Activated naive CD4-positive, alpha-beta T cell treated with anti-CD3 and anti-CD28 coated beads, Interleukin-2, amount 10 ng/mL, durations not matched to agents 7 days and 5 days (primary cell): ENCODE measurements around the gene GALNT7.

Source experiments
- CTCF ChIA-PET: fragments of 350-600 bp; sonication (Branson Sonifier 250); formaldehyde crosslinking; loops from one replicate; lab custom pipeline; 2021; ENCODE audit warnings: antibody characterized with exemption; lab: Charles Lee
- DNase-seq: peaks from one replicate; pipeline ENCODE4 v3.0.0-alpha.2; 2020
- H3K27ac Mint-ChIP-seq: one replicate; pipeline ENCODE4 v1.8.0; 2021; ENCODE audit warnings: mild to moderate bottlenecking, moderate library complexity, mixed read lengths
- H3K27me3 Mint-ChIP-seq: one replicate; pipeline ENCODE4 v1.8.0; 2021; ENCODE audit warnings: mild to moderate bottlenecking, mixed read lengths
- H3K36me3 Mint-ChIP-seq: one replicate; pipeline ENCODE4 v1.8.0; 2021; ENCODE audit warnings: mixed read lengths
- H3K4me1 Mint-ChIP-seq: one replicate; pipeline ENCODE4 v1.8.0; 2021; ENCODE audit warnings: mixed read lengths
- H3K4me3 Mint-ChIP-seq: one replicate; pipeline ENCODE4 v1.8.0; 2021; ENCODE audit warnings: mild to moderate bottlenecking, moderate library complexity, mixed read lengths
- H3K9me3 Mint-ChIP-seq: one replicate; pipeline ENCODE4 v1.8.0; 2021; ENCODE audit warnings: mixed read lengths

The GALNT7 gene

DNA sequence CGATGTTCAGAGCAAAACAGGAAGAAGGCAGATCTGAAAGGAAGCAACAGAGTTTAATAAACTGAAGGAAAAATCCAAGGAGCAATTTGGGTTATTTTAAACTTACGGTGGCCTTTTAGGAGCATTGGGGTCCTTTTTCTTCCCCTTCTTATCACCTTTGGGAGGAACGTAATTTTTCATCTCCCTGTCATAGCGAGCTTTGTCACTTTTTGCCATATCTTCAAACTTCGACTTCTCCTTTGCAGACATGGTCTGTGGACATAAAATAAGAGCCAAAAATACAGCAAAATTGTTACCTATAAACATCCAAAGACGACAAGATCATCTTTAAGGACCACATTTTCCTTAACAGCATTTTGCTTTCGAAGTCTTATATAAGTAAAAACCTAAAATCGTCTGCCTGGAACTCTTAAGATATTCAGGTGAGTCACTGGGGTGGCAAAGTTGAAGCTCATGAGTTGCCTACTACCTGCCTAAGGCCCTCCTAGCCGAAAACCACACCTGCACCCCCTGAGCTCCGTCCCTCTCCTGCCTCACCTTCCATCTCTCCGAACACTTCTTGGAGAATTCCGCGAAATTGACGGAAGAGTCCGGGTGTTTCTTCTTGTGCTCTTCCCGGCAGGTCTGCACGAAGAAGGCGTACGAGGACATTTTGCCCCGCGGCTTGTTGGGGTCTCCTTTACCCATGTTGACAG is 164.5 kb downstream of the GALNT7 start:
- peak overlapping the region; percentile 89 for H3K4me3 Mint-ChIP-seq
- CTCF ChIA-PET, result interaction anchor here (3.8 to 4.3 kb wide), 2 partner anchors 14 to 37 kb away, joined by 16 to 44 read pairs; partner anchors contain the start of gene SAP30
- peak; percentile 45 for DNase-seq
- H3K27ac Mint-ChIP-seq, result peak overlapping the region; percentile 98
- no peaks in the 10 kb centered on the region for H3K9me3 Mint-ChIP-seq
- peaks cover 48% of the 10 kb centered on the region for H3K36me3 Mint-ChIP-seq
- peaks cover 6% of the 10 kb centered on the region for H3K27me3 Mint-ChIP-seq
- peaks cover 48% of the 10 kb centered on the region for H3K4me1 Mint-ChIP-seq

DNA sequence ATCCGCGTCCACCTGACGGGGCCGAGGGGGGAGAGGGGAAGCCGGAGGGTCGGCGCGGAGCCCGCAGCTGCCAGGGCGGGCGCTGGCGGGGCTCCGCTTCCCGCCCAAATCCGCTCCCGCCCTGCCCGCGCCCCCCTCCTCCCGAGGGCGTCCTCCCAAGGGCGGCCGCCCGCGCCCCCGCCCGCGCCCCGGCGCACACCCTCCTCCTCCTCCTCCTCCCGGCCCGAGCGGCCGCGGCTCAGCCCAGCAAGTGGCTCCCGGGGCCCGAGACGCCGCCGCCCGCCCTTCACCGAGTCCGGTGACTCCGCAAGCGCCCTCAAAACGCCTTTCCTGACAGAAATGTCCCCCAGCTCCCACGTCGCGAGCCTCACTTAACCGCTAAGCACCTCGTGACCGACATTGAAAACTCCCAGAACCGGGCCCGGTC is 165.1 kb downstream of the GALNT7 start:
- DNase-seq, result peak; percentile 71
- peaks cover 48% of the 10 kb centered on the region for H3K4me1 Mint-ChIP-seq
- H3K4me3 Mint-ChIP-seq, result peak overlapping the region; percentile 89
- peaks cover 6% of the 10 kb centered on the region for H3K27me3 Mint-ChIP-seq
- H3K27ac Mint-ChIP-seq, result peak overlapping the region; percentile 100
- H3K36me3 Mint-ChIP-seq, result peaks cover 48% of the 10 kb centered on the region
- CTCF ChIA-PET, result interaction anchor here (3.8 to 4.3 kb wide), 2 partner anchors 15 to 37 kb away, joined by 16 to 44 read pairs; partner anchors contain the start of gene SAP30
- H3K9me3 Mint-ChIP-seq, result no peaks in the 10 kb centered on the region

DNA sequence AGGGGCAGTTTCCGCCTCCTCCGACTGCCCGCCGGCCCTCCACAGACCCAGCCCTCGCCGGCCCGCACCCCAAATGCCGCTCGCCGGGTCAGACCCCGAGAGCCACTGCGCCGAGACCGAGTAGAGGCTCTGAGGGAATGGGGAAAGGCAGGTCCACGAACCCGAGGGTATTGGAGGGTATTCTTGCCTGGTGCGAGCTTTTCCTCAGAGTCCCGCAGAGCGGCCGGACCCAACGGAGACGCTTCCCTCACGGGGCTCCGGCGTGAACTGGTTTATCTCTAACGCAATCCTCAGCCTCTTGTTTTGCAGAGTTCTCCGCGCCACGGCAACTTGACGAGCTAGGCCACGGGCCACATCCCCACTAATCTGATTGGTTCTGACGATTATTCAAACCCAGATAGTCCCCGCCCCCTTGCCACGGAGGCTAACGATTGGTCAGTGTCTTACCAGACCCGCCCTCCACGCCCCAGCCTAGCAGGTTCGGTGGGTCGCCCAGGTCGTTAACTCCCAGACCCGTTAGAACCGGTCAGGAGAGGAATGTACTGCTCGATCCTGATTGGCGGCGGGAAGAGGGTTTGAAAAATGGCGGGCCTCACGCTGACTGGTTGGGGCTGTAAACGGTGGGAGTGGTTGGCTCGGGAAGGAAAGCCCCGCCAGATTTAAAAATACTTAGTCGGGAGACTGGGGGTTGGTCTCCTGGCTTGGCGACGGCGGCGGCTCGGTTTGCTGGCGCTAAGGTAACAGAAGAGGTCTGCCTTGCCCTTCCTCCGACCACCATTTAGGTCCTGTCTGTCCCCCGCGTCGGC is 165.7 kb downstream of the GALNT7 start, which contains the start of gene HMGB2:
TSS of gene HMGB2 (minus strand) at position 274 of the 806 bp plus-strand sequence. CDS start 709 bp downstream, outside the sequence.
- Mint-ChIP-seq H3K4me1 (peaks cover 44% of the 10 kb centered on the region), H3K36me3 (peaks cover 45% of the 10 kb centered on the region), H3K9me3 (no peaks in the 10 kb centered on the region), H3K27ac (peak within 1 kb of the TSS; percentile 100), H3K4me3 (peak within 1 kb of the TSS; percentile 89), H3K27me3 (peaks cover 6% of the 10 kb centered on the region)
- DNase-seq, result peak; percentile 100
- CTCF ChIA-PET, result interaction anchor here (0.7 to 4.3 kb wide), 4 partner anchors 15 to 41 kb away, joined by 3 to 44 read pairs (median 12); partner anchors contain the start of gene SAP30

DNA sequence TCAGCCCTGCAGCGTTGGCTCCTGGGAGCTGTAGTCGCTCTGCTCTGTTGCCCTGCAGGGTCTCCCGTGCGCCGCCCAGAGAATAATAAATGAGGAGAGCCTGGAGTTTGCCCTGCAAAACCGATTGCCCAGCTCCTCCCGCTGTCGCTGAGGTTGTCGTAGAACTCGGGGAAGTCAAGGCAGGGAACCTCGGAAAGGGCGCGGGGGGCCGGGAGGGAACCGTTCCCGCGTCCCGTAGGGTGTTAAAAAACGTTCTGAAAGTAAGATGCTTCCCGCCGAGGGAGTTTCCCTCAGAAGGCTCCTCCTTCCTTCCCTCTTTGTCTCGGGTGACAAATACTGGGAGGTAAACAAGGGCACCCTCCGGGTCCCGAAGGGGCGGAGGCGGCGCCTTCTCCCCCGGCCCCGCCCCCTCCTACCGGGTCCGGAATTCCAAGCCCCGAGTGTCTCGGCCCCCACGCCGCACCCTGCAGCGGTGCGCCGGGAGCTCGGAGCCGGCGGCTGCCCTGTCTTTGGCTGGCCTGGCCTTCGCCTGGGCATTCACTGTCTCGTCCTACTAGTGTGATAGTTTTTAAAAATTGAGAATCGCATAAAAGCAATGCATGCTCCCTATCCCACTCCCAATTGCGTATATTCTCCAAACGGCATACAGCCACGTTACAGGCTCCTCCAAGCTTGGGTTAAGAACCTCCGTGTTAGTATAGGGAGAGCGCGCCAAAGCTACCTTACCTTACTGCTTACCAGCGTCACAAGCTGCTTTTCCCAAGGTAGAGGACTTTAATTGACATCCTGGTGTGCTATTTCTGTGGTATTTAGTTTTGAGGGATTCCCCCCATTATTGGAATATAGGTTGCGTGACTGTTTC is 166.5 kb downstream of the GALNT7 start:
- Mint-ChIP-seq H3K36me3 (peaks cover 38% of the 10 kb centered on the region), H3K4me3 (peak overlapping the region; percentile 89), H3K9me3 (no peaks in the 10 kb centered on the region), H3K27me3 (peaks cover 6% of the 10 kb centered on the region), H3K27ac (peak overlapping the region; percentile 100), H3K4me1 (peaks cover 38% of the 10 kb centered on the region)
- CTCF ChIA-PET, result interaction anchor here (0.7 to 4.3 kb wide), 4 partner anchors 16 to 40 kb away, joined by 3 to 44 read pairs (median 12); partner anchors contain the start of gene SAP30
- DNase-seq, result peak; percentile 74

DNA sequence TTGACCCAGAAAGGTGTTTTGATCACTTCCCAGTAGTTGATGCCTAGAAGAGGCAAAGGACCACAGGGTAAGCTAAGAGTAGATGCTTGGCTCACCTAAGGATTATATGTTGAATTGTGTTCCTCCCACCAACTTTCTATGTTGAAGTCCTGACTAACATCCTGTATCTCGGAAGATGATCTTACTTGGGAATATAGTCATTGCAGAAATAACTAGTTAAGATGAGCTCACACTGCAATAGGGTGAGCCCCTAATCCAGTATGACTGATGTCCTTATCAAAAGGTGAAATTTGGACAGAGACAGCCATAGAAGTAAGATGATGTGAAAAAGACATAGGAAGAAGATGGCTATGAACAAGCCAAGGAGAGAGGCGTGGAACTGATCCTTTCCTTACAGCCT is 168.9 kb downstream of the GALNT7 start:
- no peak for DNase-seq
- peaks cover 24% of the 10 kb centered on the region for H3K4me1 Mint-ChIP-seq
- no peak overlapping the region for H3K4me3 Mint-ChIP-seq
- H3K27ac Mint-ChIP-seq, result no peak overlapping the region
- H3K27me3 Mint-ChIP-seq, result peaks cover 11% of the 10 kb centered on the region
- H3K9me3 Mint-ChIP-seq, result no peaks in the 10 kb centered on the region
- CTCF ChIA-PET, result interaction anchor here (0.8 to 1.9 kb wide), 3 partner anchors 10 to 83 kb away, joined by 3 to 6 read pairs (median 3); no protein-coding TSS in a partner anchor
- peaks cover 20% of the 10 kb centered on the region for H3K36me3 Mint-ChIP-seq

DNA sequence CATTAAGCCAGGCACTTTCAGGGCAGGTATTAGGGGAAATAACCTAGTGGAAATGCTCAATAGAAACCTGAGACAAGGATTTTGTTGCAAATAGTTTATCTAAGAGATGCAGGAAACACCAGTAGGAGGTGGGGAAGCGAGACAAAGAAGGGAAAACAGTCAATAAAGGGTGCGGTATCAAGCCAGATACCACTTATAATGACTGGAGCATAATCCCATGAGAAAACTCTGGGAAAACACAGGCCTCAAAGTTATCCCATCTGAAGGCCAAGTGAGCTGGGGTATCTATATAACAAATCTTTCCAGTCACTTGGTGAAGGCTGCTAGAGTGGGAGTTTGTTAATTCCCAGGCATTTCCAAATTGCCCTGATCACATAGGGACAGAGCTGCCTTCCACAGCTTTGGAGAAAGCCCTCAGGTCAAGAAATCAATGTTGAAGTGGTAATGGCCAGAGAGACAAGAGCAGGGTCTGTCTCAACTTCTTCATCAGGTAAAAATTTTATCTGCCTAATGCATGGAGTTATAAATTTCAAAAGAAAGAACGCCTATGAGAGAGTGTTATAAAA is 175.3 kb downstream of the GALNT7 start:
- Mint-ChIP-seq H3K36me3 (peaks cover 6% of the 10 kb centered on the region), H3K4me3 (no peak overlapping the region), H3K9me3 (no peaks in the 10 kb centered on the region), H3K27me3 (peaks cover 14% of the 10 kb centered on the region), H3K27ac (no peak overlapping the region), H3K4me1 (peaks cover 2% of the 10 kb centered on the region)
- DNase-seq, result no peak
- CTCF ChIA-PET, result interaction anchor here (1.0 kb wide), 1 partner anchor 42 kb away, joined by 3 read pairs; no protein-coding TSS in a partner anchor

DNA sequence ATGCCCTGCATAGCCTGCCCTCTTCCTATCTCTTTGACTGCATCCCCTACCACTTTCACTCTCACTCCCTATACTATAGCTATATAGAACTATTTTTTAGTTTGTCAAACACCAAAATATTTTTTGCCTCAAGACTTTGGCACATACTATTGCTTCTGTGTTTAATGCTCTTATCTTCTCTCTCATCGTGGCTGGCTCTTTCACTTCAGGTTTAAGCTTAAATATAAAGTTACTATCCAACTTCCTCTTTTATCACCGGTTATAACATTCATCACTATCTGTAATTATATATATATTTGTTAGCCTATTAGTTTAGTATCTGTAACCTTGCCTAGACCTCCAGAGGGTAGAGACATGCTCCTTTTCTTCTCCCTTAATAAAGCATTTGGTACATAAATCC is 177.0 kb downstream of the GALNT7 start:
- DNase-seq, result no peak
- H3K27ac Mint-ChIP-seq, result no peak overlapping the region
- H3K9me3 Mint-ChIP-seq, result no peaks in the 10 kb centered on the region
- H3K36me3 Mint-ChIP-seq, result peaks cover 6% of the 10 kb centered on the region
- H3K4me1 Mint-ChIP-seq, result no peaks in the 10 kb centered on the region
- CTCF ChIA-PET, result no interaction called here
- peaks cover 19% of the 10 kb centered on the region for H3K27me3 Mint-ChIP-seq
- H3K4me3 Mint-ChIP-seq, result no peak overlapping the region

DNA sequence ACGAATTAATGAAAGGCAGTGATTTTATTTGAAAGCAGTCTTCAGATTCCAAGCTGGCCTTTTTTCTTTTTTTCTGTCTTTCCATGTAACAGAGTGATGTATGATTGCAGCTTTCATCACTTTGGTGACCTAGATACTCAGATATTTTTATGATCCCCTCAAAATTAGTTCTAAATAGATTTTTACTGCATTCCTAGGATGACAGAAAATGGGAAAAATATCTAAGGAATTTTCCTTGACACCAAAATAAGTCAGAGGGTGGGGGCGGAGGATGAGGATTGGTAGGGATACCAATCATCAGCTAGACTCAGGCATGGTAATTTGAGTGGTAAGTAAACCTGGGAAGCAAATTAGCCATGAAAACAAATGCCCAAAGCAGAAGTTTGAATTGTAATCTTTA is 177.5 kb downstream of the GALNT7 start:
- H3K4me1 Mint-ChIP-seq, result no peaks in the 10 kb centered on the region
- CTCF ChIA-PET, result no interaction called here
- no peaks in the 10 kb centered on the region for H3K9me3 Mint-ChIP-seq
- DNase-seq, result no peak
- H3K27ac Mint-ChIP-seq, result no peak overlapping the region
- peaks cover 6% of the 10 kb centered on the region for H3K36me3 Mint-ChIP-seq
- H3K4me3 Mint-ChIP-seq, result no peak overlapping the region
- H3K27me3 Mint-ChIP-seq, result peaks cover 22% of the 10 kb centered on the region

DNA sequence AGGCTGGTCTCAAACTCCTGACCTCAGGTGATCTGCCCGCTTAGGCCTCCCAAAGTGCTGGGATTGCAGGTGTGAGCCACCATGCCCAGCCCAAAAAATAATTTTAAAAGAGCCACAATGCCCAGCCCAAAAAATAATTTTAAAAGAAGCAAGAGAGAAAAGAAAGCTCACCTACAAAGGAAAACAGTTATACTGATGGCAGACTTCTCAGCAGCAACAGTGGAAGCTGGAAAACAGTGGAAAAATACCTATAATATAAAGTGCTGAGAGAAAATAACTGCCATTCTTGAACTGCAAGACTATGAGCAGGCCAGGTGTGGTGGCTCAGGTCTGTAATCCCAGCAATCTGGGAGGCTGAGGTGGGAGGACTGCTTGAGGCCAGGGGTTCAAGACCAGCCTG is 178.9 kb downstream of the GALNT7 start:
- CTCF ChIA-PET, result interaction anchor here (0.6 to 1.2 kb wide), 3 partner anchors 10 to 29 kb away, joined by 3 read pairs; no protein-coding TSS in a partner anchor
- Mint-ChIP-seq H3K27me3 (peaks cover 17% of the 10 kb centered on the region), H3K4me3 (no peak overlapping the region), H3K27ac (no peak overlapping the region), H3K4me1 (no peaks in the 10 kb centered on the region), H3K9me3 (no peaks in the 10 kb centered on the region), H3K36me3 (peaks cover 6% of the 10 kb centered on the region)
- DNase-seq, result no peak

DNA sequence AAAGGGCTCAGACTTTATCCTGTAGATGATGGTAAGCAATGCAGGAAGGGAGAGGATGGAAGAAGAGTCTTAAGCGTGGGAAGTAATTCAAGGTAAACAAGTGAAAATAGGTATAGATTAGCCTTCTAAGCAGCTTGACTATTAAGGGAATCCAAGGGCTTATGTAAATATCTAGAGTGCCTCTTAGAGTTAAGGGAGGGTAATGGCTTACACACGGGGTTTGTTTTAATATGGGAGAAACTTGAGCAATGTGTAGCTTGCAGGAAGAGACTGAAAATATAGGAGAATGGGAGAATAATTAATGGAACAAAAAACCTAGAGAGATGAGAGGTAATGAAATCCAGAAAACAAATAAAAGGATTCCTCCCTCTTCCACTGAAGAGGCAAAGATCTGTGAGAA is 189.3 kb downstream of the GALNT7 start:
- peaks cover 3% of the 10 kb centered on the region for H3K4me1 Mint-ChIP-seq
- H3K4me3 Mint-ChIP-seq, result no peak overlapping the region
- H3K27me3 Mint-ChIP-seq, result peaks cover 21% of the 10 kb centered on the region
- DNase-seq, result no peak
- H3K27ac Mint-ChIP-seq, result no peak overlapping the region
- CTCF ChIA-PET, result interaction anchor here (1.6 to 1.7 kb wide), 2 partner anchors 44 to 56 kb away, joined by 3 to 4 read pairs; no protein-coding TSS in a partner anchor
- peaks cover 2% of the 10 kb centered on the region for H3K36me3 Mint-ChIP-seq
- H3K9me3 Mint-ChIP-seq, result no peaks in the 10 kb centered on the region

DNA sequence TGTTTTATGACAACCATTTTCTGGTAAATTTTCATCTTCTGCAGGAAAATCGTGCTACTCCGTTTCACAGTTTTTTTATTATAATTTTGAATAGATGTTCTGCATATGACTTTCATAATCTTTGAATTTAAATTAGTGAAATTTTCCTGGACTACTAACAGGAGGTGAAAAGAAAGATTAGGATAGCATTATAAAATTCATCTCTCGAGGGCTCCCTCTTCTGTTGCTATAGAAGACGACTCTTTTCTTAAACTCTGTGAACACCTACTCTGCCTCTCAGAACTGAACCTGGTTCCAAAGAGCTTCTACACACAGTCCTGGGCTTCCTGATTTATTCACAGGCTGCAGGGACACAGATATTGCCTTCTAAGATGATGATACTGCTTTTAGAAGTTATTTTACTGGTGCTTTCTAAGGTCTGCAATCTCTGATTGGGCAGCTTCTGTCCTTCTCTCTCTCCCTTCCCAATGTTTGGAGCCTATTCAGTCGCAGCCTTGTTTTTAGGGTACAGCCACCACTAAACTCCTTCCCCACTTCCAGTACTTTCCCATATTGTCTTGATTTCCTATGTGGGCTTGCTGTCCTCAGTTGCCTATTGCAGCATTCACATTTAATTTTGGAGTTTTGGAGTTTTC is 192.1 kb downstream of the GALNT7 start:
- CTCF ChIA-PET, result interaction anchor here (0.6 to 1.4 kb wide), 5 partner anchors 18 to 69 kb away, joined by 3 to 4 read pairs (median 4); no protein-coding TSS in a partner anchor

DNA sequence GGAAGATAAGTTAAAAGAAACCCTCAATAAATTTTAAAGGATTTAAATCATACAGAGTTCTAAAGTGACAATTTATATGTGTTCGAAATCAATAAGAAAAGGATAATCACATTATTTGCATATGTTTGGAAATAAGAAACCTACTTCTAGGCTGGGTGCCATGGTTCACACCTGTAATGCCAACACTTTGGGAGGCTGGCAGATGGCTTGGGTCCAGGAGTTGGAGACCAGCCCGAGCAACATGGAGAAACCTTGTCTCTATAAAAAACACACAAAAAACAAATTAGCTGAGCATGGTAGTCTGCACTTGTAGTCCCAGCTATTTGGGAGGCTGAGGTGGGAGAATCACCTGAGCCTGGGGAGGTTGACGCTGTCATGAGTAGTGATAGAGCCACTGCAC is 194.1 kb downstream of the GALNT7 start:
- Mint-ChIP-seq H3K27me3 (peaks cover 15% of the 10 kb centered on the region), H3K4me1 (peaks cover 31% of the 10 kb centered on the region), H3K9me3 (no peaks in the 10 kb centered on the region), H3K36me3 (peaks cover 19% of the 10 kb centered on the region), H3K27ac (no peak overlapping the region), H3K4me3 (no peak overlapping the region)
- CTCF ChIA-PET, result no interaction called here
- no peak for DNase-seq

More for the DNA sequence above, 192.1 kb downstream of the GALNT7 start:
- no peak for DNase-seq
- Mint-ChIP-seq H3K4me3 (no peak overlapping the region), H3K36me3 (peaks cover 12% of the 10 kb centered on the region), H3K27ac (no peak overlapping the region), H3K4me1 (peaks cover 11% of the 10 kb centered on the region), H3K9me3 (no peaks in the 10 kb centered on the region), H3K27me3 (peaks cover 15% of the 10 kb centered on the region)
